Measurements from ENCODE around the gene MUC3A.

Gene MUC3A

DNA sequence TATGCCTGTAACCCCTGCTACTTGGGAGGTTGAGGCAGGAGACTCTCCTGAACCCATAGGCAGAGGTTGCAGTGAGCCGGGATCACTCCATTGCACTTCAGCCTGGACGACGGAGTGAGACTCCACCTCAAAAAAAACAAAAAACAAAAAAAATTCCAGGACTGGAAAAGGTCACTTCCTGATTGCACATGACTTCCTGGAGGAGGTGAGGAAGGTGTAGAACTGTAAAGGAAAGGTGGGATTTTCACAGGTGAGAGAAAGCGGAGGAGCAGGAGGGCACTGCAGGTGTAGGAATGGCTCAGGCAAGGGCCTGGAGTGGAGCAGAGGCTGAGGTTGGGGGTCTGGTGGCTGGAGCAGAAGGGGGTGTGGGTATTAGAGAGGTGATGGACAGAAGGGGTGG lies 3.2 kb upstream of the MUC3A start:
- DNase-seq: no peak

DNA sequence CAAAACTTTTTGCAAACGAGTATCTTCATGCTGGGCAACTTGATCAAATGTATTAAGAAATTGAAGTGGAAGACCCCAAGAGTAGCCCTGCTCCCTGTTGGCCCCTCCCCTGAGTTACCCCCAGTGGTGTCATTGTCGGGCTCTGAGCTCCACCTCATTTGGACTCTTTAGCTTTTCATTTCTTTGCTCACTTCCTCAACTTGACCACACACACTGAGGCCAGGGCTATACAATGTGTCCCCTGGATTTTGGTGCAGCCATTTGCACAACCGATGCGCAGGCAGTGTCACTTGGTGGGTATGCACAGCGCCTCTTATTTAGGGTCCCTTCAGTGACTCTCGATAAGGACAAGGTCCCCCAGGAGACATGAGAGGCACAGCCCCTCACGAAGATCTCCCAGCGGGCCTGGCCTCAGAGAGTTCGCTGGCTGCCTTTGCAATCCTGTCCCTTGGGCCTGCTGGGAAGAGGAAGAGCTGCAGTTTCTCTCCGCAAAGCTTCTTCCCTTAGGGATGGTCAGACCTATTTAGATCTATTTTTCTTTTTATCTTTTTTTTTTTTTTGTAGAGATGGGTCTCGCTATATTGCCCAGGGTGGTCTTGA lies 2.5 kb upstream of the MUC3A start:
- DNase-seq: no peak

DNA sequence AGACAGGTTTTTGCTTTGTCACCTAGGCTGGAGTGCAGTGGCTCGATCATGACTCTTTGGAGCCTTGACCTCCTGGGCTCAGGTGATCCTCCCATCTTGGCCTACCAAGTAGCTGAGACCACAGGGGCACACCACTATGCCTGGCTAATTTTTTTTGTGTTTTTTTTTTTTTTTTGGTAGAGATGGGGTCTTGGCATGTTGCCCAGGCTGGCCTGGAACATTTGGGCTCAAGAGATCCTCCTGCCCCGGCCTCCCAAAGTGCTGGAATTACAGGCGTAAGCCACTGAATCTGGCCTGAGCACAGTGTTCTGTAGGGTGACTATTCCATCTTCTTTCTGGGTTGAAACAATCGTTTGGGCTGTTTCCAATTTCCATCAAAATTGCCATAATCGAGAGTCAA lies 1.5 kb upstream of the MUC3A start:
- DNase-seq: no peak

DNA sequence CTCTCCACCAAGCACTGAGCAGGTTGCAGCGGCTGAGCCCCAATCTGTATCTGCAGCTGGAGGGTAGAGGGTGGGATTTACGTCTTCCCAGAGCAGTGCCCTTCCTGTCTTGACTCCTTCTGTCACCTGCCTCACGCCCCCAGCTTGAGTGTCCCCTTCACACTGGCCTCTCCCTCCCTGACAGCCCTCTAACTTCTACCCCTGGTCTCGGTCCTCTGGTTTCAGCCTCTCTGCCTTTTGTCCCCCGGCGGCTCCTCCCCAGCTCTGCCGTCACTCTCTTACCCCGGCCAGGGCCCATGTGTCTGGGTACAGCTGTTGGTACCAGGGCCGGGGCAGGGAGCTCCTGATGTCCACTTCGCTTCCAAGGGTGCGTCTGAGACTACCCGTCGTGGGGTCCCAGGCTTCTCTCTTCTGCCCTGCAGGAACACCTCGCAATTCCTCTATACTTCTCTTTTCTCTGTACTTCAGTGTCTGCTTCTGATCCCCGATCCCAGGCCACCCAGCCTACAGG lies 654 bp downstream of the MUC3A start:
- no peak for DNase-seq

DNA sequence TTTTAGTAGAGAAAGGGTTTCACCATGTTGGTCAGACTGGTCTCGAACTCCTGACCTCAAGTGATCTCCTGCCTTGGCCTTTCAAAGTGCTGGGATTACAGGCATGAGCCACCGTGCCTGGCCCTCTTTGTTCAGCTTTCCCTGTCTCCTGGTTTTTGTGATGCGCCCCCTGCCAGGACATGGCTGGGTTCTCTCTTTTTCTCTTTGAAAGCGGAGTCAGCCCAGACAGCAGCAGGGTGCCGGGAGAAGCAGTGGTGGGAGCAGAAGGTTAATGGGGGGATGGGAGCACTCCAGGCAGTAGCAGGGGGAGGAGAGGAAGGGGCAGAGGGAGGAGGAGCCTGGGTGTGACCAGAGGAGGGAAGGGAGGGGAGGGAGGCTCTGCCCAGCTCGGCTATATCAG lies 1.8 kb downstream of the MUC3A start:
- DNase-seq: no peak

GRCh38 chr7:100951888-100952560 lies 2.7 kb downstream of the MUC3A start:
- no peak for DNase-seq

- DNase-seq: no peak
These were observed 3.3 kb downstream of the MUC3A start for GRCh38 chr7:100952641-100953040.

GRCh38 chr7:100957832-100958421 lies 8.6 kb downstream of the MUC3A start:
- DNase-seq: no peak

GRCh38 chr7:100959894-100960293 lies 10.6 kb downstream of the MUC3A start:
- no peak for DNase-seq

DNA sequence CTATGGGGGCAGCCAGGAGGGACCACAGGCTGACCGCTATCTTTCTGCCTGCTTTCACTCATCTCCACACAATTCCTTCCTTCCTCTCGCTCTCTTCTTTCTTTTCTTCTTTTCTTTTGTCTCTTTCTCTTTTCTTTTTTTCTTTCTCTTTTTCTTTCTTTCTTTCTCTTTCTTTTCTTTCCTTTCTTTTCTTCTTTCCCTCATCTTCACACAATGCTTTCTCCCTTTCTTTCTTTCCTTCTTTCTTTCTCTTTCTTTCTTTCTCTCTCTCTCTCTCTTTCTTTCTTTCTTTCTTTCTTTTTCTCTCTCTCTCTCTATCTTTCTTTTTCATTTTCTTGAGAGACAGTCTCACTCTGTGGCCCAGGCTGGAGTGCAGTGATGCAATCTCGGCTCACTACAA lies 13.2 kb downstream of the MUC3A start:
- no peak for DNase-seq

DNA sequence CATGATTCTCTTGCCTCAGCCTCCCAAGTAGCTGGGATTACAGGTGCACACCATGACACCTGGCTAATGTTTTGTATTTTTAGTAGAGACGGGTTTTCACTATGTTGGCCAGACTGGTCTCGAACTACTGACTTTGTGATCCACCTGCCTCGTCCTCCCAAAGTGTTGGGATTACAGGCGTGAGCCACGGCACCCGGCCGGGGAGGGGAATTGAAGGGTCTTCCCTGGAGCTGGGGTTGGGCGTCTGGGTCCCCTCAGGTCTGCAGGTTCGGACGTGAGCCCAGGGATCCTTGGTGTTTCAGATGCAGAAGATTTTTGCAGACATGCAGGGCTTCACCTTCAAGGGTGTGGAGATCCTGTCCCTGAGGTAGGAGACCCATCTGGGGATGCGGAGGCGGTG lies 14.1 kb downstream of the MUC3A start:
- no peak for DNase-seq

- no peak for DNase-seq
These were observed 14.5 kb downstream of the MUC3A start for GRCh38 chr7:100963874-100964273.

GRCh38 chr7:100964630-100965029 lies 15.3 kb downstream of the MUC3A start:
- DNase-seq: no peak

GRCh38 chr7:100965045-100965722 lies 15.8 kb downstream of the MUC3A start:
- no peak for DNase-seq

DNA sequence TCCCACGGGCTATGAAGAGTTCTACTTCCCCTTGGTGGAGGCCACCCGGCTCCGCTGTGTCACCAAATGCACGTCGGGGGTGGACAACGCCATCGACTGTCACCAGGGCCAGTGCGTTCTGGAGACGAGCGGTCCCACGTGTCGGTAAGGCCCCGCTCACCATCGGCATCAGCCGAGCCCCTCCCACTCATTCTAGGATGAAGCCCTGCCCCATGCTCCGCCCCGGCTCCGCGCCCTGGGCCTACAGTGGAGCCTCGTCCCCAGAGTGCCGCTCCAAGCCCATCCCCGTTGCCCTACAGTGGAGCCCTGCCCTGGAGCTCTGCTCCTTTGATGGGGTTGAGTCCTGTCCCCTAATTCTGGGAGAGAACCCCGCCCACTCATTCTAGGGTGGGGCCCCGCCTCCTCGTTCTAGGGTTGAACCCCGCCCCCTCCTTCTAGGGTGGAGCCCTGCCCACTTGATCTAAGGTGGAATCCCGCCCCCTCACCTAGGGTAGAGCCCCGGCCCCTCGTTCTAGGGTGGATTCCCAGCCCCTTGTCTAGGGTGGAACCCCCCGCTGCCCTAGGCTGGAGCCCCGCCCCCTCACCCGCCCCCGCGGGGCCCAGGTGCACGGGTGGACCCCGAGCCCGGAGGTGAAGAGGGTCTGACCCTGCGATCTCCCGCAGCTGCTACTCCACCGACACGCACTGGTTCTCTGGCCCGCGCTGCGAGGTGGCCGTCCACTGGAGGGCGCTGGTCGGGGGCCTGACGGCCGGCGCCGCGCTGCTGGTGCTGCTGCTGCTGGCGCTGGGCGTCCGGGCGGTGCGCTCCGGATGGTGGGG lies 16.6 kb downstream of the MUC3A start:
- no peak for DNase-seq

- DNase-seq: no peak
These were observed 17.4 kb downstream of the MUC3A start for GRCh38 chr7:100966542-100967291.

GRCh38 chr7:100967292-100967863 lies 18.0 kb downstream of the MUC3A start:
- DNase-seq: no peak

DNA sequence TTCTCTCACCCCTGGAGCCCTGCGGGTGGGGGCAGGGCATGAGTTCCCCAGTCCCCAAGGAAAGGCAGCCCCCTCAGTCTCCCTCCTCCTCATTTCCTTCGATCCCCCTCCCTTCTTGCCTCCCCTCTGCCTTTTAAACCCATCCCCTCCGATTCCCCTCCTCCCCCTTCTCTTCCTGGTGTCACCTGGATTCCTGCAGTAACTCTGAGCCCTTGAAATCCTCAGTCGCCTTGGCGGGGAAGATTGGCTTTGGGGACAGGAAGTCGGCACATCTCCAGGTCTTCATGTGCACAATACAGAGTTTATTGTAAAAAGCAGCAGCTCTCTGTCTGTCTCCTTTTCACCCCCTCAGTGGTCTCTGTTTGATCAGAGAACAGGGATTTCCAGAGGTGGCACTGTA lies 18.7 kb downstream of the MUC3A start:
- DNase-seq: no peak

DNA sequence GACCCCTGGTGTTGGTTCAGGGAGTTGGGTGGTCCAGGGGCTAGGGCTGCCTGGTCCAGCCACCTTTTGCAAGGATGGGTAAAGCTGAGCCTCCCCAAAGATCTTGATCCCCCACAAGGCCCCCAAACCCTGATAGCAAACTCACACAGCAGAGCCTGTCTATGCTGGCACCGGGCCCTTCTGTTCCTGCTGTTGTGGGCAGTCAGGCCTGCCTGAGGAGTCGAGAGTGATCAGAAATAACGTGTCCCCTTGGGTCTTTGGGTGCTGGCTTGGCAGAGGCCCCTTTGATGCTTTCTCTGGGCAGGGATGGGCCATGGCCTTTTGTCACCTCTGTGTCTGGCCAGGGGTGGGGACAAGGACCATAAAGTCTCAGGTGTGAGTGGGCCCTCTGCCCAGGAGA lies 19.3 kb downstream of the MUC3A start:
- DNase-seq: no peak

GRCh38 chr7:100969066-100969615 lies 19.8 kb downstream of the MUC3A start, which contains the start of gene MUC12:
TSS of gene MUC12 (plus strand) at chr7:100969565. CDS start at chr7:100969623, 58 bp downstream.
- no peak for DNase-seq
